Measurements from ENCODE around the gene P2RX3. TPM values are rescaled to one million over a fixed set of nuclear protein-coding genes. Genes with fewer than 3 reads are reported as not detected.

The P2RX3 gene
- polyA plus RNA-seq, 1 experiment, result not detected

- TF ChIP-seq, protein P1, sequence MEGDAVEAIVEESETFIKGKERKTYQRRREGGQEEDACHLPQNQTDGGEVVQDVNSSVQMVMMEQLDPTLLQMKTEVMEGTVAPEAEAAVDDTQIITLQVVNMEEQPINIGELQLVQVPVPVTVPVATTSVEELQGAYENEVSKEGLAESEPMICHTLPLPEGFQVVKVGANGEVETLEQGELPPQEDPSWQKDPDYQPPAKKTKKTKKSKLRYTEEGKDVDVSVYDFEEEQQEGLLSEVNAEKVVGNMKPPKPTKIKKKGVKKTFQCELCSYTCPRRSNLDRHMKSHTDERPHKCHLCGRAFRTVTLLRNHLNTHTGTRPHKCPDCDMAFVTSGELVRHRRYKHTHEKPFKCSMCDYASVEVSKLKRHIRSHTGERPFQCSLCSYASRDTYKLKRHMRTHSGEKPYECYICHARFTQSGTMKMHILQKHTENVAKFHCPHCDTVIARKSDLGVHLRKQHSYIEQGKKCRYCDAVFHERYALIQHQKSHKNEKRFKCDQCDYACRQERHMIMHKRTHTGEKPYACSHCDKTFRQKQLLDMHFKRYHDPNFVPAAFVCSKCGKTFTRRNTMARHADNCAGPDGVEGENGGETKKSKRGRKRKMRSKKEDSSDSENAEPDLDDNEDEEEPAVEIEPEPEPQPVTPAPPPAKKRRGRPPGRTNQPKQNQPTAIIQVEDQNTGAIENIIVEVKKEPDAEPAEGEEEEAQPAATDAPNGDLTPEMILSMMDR (IDR thresholded peaks at IDR 0.05; ENCODE audit: low read depth, low read length), result no peak
- POLR2A ChIA-PET, result no interaction called here
- CTCF ChIA-PET, result no interaction called here
- H3K27ac ChIP-seq (ENCODE audit: low read depth, low read length), result no peak overlapping the region
- no peaks in the 10 kb centered on the region for H3K9me3 ChIP-seq (ENCODE audit: control insufficient read depth, insufficient read depth, low read length)
- H3K27me3 ChIP-seq (ENCODE audit: control insufficient read depth, insufficient read depth, low read length), result no peaks in the 10 kb centered on the region
- no peak for DNase-seq (ENCODE audit: low read depth, low spot score)
- H3K4me3 ChIP-seq (ENCODE audit: low read depth, low read length), result no peak overlapping the region
These were observed 37.3 kb downstream of the P2RX3 start for GRCh38 chr11:57375490-57375889.

DNA sequence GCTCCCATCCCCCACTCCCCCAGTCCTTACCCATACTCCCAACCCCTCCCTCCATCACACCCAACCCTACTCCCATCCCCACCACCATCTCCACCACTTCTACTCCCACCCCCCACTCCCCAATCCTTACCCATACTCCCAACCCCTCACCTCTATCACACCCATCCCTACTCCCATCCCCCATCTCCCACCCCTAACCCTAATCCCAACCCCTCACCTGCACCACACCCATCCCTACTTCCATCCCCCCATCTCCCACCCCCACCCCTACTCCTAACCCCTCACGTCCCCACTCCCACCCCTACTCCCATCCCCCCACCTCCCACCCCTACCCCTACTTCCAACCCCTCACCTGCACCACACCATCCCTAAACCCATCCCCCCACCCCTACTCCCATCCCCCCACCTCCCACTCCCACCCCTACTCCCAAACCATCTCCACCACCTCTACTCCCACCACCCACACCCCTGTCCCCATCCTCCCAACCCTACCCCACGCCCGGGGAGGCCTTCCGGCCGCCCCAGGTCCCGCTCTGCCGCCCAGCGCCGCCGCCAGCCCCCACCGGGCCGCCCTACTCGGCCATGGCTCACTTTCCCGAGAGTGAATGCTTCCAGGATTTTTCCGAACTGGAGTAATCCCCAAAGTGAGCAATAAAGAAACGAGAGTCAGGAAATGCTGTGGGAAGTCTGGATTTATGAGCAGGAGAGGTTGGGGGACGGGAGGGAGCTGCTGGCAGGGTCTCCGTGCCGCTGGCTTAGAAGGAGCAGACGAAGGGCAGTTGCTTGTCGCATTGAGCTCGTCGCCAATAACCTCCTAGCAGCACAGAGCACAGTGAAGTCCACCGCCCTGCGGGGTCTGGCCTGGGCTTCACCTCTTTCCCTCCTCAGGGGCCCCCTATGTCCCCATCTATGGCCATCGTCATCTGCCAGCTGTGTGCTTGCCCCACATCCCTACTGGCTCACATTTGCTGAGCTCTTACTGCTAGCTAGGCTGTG, 38.2 kb downstream of the P2RX3 start:
- TF ChIP-seq, protein P1 (IDR thresholded peaks at IDR 0.05; ENCODE audit: low read depth, low read length), result no peak
- H3K9me3 ChIP-seq (ENCODE audit: control insufficient read depth, insufficient read depth, low read length), result no peaks in the 10 kb centered on the region
- CTCF ChIA-PET, result interaction anchor here (0.6 kb wide), 1 partner anchor 26 kb away, joined by 4 read pairs; no protein-coding TSS in a partner anchor
- no peak for DNase-seq (ENCODE audit: low read depth, low spot score)
- H3K27ac ChIP-seq (ENCODE audit: low read depth, low read length), result no peak overlapping the region
- no peak overlapping the region for H3K4me3 ChIP-seq (ENCODE audit: low read depth, low read length)
- POLR2A ChIA-PET, result no interaction called here
- H3K27me3 ChIP-seq (ENCODE audit: control insufficient read depth, insufficient read depth, low read length), result peaks cover under 1% of the 10 kb centered on the region

DNA sequence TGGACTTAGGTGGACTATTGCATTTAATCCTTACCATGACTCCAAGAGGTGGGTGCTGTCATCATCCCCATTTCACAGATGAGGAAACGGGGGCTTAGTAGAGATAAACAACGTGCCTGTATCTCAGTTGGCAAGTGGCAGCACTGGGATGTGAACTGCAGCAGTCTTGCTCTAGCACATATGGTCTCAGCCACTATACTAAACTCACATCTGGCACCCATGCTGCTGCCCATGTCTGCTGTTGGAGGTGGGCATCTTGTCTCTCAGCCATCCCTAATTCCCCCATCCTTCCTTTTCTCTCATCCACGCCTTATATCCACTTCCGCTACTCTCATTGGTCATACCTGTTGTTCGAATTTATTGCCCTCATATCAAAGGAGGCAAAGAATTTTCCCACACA, 39.0 kb downstream of the P2RX3 start:
- no peak for DNase-seq (ENCODE audit: low read depth, low spot score)
- TF ChIP-seq, protein P1 (IDR thresholded peaks at IDR 0.05; ENCODE audit: low read depth, low read length), result no peak
- Histone ChIP-seq H3K9me3 (ENCODE audit: control insufficient read depth, insufficient read depth, low read length) (no peaks in the 10 kb centered on the region), H3K4me3 (ENCODE audit: low read depth, low read length) (no peak overlapping the region), H3K27ac (ENCODE audit: low read depth, low read length) (no peak overlapping the region), H3K27me3 (ENCODE audit: control insufficient read depth, insufficient read depth, low read length) (peaks cover 2% of the 10 kb centered on the region)
- CTCF ChIA-PET, result interaction anchor here (0.6 kb wide), 1 partner anchor 26 kb away, joined by 4 read pairs; no protein-coding TSS in a partner anchor
- POLR2A ChIA-PET, result no interaction called here

GRCh38 chr11:57378186-57378585, 40.0 kb downstream of the P2RX3 start:
- POLR2A ChIA-PET, result no interaction called here
- H3K27me3 ChIP-seq (ENCODE audit: control insufficient read depth, insufficient read depth, low read length), result peaks cover 2% of the 10 kb centered on the region
- H3K9me3 ChIP-seq (ENCODE audit: control insufficient read depth, insufficient read depth, low read length), result no peaks in the 10 kb centered on the region
- H3K4me3 ChIP-seq (ENCODE audit: low read depth, low read length), result no peak overlapping the region
- DNase-seq (ENCODE audit: low read depth, low spot score), result no peak
- CTCF ChIA-PET, result no interaction called here
- TF ChIP-seq, protein P1 (IDR thresholded peaks at IDR 0.05; ENCODE audit: low read depth, low read length), result no peak
- no peak overlapping the region for H3K27ac ChIP-seq (ENCODE audit: low read depth, low read length)

GRCh38 chr11:57379732-57380131, 41.6 kb downstream of the P2RX3 start:
- CTCF ChIA-PET, result no interaction called here
- H3K27ac ChIP-seq (ENCODE audit: low read depth, low read length), result no peak overlapping the region
- POLR2A ChIA-PET, result no interaction called here
- H3K27me3 ChIP-seq (ENCODE audit: control insufficient read depth, insufficient read depth, low read length), result peaks cover 2% of the 10 kb centered on the region
- no peak for DNase-seq (ENCODE audit: low read depth, low spot score)
- H3K9me3 ChIP-seq (ENCODE audit: control insufficient read depth, insufficient read depth, low read length), result no peaks in the 10 kb centered on the region
- TF ChIP-seq, protein P1 (IDR thresholded peaks at IDR 0.05; ENCODE audit: low read depth, low read length), result no peak
- H3K4me3 ChIP-seq (ENCODE audit: low read depth, low read length), result no peak overlapping the region
